ENCODE results near the gene GLIS1. TPM values are rescaled to one million over a fixed set of nuclear protein-coding genes. Genes with fewer than 3 reads are reported as not detected.

Gene GLIS1
- total and polyA plus RNA-seq, 4 donors = 0.50 to 3.8 (median 1.4) TPM

DNA sequence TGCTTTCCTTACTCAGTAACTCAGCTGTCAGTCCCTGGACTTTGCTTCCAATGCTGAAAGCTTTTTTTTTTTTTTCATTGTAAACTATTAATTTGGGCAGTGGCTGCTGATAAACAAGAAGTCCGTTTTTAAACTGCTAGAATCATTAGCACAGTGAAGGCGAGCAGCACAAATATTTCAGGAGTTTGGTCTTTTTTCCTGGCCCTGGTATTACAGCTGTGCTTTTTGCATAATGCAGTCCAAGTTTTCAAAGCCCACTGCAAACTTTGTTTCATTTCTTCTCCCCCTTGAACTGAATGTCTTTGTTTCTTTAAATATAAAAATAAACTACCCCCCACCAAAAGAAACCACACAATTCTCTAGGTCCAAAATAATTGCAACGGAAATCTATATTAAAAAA lies 6.6 kb downstream of the GLIS1 start:
- Histone ChIP-seq H3K9me3 (ENCODE audit: control insufficient read depth, insufficient read depth, low read length) (no peaks in the 10 kb centered on the region), H3K27me3 (ENCODE audit: control insufficient read depth, insufficient read depth, low read length) (peaks cover 30% of the 10 kb centered on the region), H3K4me1 (ENCODE audit: control insufficient read depth, insufficient read depth, low read length) (peaks cover 5% of the 10 kb centered on the region), H3K36me3 (ENCODE audit: control insufficient read depth, insufficient read depth, low read length) (peaks cover 2% of the 10 kb centered on the region), H3K4me3 (ENCODE audit: low read depth, low read length) (no peak overlapping the region), H3K27ac (ENCODE audit: low read depth, low read length) (no peak overlapping the region)
- 17% methylated on average over 2 of the region's 3 CpGs for WGBS (ENCODE audit: insufficient coverage)
- no peak for DNase-seq (ENCODE audit: low read depth in 4 of 6, low spot score in 6 of 6)

DNA sequence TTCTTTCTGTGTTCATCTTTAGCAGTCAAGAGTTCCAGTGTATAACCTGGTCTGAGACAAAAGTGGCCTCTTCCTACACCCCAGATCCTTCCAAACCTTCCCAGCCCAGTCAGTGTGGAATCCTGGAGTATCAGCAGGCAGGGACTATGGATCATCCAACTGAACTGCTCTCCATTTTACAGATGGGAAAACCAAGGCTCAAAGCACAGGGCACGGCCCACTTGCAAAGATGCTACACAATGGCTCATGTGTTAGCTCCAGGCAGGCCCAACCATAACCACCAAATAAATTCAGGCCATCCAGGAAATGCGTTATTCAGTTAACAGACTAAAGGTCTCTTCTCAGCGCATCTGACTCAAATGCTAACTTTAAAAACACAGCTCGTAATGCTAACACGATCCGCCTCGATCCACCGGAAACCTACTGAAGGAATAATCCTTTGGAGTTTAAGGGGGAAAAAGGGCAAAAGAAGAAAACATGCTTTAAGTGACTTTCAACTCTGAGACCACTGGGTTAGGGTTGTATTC lies 7.1 kb downstream of the GLIS1 start:
- Histone ChIP-seq H3K27ac (ENCODE audit: low read depth, low read length) (no peak overlapping the region), H3K27me3 (ENCODE audit: control insufficient read depth, insufficient read depth, low read length) (peaks cover 24% of the 10 kb centered on the region), H3K4me1 (ENCODE audit: control insufficient read depth, insufficient read depth, low read length) (peaks cover 2% of the 10 kb centered on the region), H3K9me3 (ENCODE audit: control insufficient read depth, insufficient read depth, low read length) (no peaks in the 10 kb centered on the region), H3K36me3 (ENCODE audit: control insufficient read depth, insufficient read depth, low read length) (peaks cover 2% of the 10 kb centered on the region), H3K4me3 (ENCODE audit: low read depth, low read length) (no peak overlapping the region)
- WGBS (ENCODE audit: insufficient coverage) = 93% methylated on average over 8 of the region's 8 CpGs
- DNase-seq (ENCODE audit: low read depth in 4 of 6, low spot score in 6 of 6) = no peak

DNA sequence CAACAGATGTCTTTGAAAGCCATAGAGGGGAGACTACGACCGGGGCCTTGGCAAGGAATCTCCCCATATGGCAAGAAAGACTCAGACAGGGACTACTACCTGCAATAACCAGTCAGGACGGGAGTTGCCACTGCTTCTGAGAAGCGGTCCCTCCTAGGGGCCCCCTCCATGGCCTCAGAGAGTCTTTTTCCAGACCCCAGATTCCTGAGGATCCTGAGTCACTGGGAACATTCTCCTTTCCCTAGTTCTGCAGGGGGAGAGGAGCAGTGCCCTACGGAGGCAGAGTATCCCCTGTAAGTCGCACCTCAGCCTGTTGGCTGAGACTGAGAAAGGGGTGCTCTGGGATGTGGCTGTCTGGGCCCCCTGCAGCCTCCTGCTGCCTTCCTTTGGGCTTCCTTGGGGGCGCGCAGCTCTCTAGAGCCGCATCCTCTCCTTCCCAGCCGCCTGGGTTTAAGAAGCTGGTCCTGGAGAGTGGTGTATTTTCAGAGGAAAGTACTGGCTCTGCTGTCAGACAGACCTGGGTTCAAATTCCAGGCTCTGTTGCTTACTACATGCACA lies 7.8 kb downstream of the GLIS1 start:
- H3K27me3 ChIP-seq (ENCODE audit: control insufficient read depth, insufficient read depth, low read length) = peaks cover 18% of the 10 kb centered on the region
- H3K4me1 ChIP-seq (ENCODE audit: control insufficient read depth, insufficient read depth, low read length) = peaks cover 2% of the 10 kb centered on the region
- H3K9me3 ChIP-seq (ENCODE audit: control insufficient read depth, insufficient read depth, low read length) = no peaks in the 10 kb centered on the region
- peaks cover 2% of the 10 kb centered on the region for H3K36me3 ChIP-seq (ENCODE audit: control insufficient read depth, insufficient read depth, low read length)
- DNase-seq (ENCODE audit: low read depth in 4 of 6, low spot score in 6 of 6) = no peak
- no peak overlapping the region for H3K4me3 ChIP-seq (ENCODE audit: low read depth, low read length)
- 91% methylated on average over 7 of the region's 10 CpGs for WGBS (ENCODE audit: insufficient coverage)
- no peak overlapping the region for H3K27ac ChIP-seq (ENCODE audit: low read depth, low read length)

DNA sequence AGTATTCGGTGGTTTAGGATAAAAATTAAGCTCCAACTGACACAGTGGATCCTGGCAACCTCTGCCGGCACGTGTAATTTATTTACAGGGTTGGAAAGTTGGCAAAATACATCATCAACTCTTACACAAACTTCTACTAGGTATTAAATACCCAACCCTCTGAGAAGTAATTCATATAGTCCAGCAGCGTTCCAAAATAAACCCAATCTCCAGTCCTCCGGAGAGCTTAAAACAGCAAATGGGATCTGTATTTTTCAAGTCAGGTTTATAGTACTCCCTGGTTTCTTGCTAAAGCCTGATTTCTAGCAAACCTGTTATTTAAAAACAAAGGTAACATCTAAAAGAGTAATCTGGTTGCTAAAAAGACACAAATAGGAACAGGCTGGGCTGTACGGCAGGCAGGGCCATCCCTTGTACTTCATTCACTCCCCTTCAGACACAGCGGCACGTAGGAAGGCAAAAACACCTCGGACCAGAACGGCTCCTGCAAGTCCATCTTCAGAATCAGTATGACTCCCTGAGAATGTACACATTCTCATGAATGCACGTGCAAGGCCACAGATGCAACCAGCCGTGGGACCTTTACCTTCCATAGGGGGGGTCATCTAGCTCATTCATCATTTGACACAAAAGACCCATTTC lies 8.6 kb downstream of the GLIS1 start:
- peaks cover 2% of the 10 kb centered on the region for H3K4me1 ChIP-seq (ENCODE audit: control insufficient read depth, insufficient read depth, low read length)
- peaks cover 13% of the 10 kb centered on the region for H3K27me3 ChIP-seq (ENCODE audit: control insufficient read depth, insufficient read depth, low read length)
- WGBS (ENCODE audit: insufficient coverage) = 73% methylated on average over 5 of the region's 12 CpGs
- H3K4me3 ChIP-seq (ENCODE audit: low read depth, low read length) = no peak overlapping the region
- DNase-seq (ENCODE audit: low read depth in 4 of 6, low spot score in 6 of 6) = no peak
- H3K36me3 ChIP-seq (ENCODE audit: control insufficient read depth, insufficient read depth, low read length) = peaks cover 2% of the 10 kb centered on the region
- no peak overlapping the region for H3K27ac ChIP-seq (ENCODE audit: low read depth, low read length)
- no peaks in the 10 kb centered on the region for H3K9me3 ChIP-seq (ENCODE audit: control insufficient read depth, insufficient read depth, low read length)

DNA sequence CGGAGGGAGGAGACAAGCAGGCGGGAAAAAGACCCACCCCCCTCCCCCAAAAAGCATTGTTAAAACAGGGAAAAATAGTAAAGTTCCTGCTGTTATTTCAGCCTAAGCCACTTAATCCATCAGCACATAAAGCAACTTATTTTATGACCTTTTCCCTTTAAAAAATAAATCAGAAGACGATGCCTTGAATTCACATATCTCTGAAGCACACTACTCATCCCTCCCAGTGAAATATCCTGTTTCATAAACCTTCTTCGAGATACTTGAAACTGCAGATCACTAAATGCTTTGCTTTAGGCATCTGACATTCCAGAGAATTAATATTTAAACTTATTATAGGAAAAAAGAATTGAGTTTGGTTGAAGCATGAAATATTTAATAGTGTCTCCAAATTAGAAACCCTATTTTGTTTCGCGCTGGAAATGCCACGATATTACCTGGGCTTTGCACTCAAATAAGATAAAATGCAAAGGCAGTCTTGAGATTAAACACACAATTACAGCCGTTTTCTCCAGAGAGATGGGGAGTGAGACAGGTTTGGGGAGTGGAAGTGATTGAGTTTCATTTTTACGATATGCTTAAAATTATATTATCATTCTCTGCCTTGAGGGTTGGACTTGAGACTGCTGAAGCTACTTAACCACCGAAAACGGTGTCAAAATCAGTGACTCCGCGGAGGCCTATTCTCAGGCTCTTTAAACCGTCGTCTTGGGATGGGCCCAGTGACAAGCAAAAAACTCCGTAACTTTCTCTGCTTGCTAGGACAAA lies 9.3 kb downstream of the GLIS1 start:
- H3K27me3 ChIP-seq (ENCODE audit: control insufficient read depth, insufficient read depth, low read length) = peaks cover 8% of the 10 kb centered on the region
- no peaks in the 10 kb centered on the region for H3K9me3 ChIP-seq (ENCODE audit: control insufficient read depth, insufficient read depth, low read length)
- 58% methylated on average over 7 of the region's 16 CpGs for whole genome bisulfite sequencing (ENCODE audit: insufficient coverage)
- H3K4me1 ChIP-seq (ENCODE audit: control insufficient read depth, insufficient read depth, low read length) = peaks cover 2% of the 10 kb centered on the region
- H3K27ac ChIP-seq (ENCODE audit: low read depth, low read length) = no peak overlapping the region
- no peak overlapping the region for H3K4me3 ChIP-seq (ENCODE audit: low read depth, low read length)
- H3K36me3 ChIP-seq (ENCODE audit: control insufficient read depth, insufficient read depth, low read length) = peaks cover 2% of the 10 kb centered on the region
- DNase-seq (ENCODE audit: low read depth in 4 of 6, low spot score in 6 of 6) = peak in 1 of 6 donors; percentile 65

DNA sequence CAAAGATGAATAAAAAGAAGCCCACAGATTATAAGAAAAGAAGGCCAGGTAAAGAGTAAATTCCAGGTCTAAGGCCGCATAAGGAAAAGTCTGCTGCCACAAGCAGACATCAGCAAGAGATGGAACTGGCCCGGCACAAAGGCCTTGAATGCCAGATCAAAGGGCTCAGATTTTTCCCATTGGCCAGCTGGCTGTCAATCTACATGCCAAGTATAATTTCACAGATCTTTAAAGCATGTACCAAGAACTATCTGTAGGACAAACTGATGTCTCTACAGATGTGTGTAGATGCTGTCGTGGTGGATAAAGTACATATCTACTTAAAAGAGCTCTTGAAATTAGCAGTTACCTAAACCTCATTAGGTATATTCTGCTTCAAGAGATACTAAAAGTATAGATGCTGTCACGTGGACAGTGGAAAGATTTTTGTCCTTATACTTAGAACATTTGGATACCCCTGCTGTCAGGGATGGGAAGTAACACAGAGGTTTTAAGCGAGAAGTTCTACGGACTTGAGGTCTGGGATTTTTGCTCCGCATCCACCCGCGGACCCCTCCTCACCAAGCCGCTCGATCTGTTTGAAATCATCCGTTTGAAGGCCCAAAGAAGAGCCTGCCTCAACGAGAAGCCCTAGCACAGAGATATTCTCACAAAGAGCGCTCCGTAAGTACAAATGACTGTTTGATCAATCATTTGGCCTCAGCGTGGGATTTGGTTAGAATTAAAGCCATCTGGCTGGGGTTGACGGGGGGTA lies 10.1 kb downstream of the GLIS1 start:
- Histone ChIP-seq H3K9me3 (ENCODE audit: control insufficient read depth, insufficient read depth, low read length) (no peaks in the 10 kb centered on the region), H3K36me3 (ENCODE audit: control insufficient read depth, insufficient read depth, low read length) (peaks cover 2% of the 10 kb centered on the region), H3K27me3 (ENCODE audit: control insufficient read depth, insufficient read depth, low read length) (peaks cover 8% of the 10 kb centered on the region), H3K4me1 (ENCODE audit: control insufficient read depth, insufficient read depth, low read length) (peaks cover 2% of the 10 kb centered on the region), H3K4me3 (ENCODE audit: low read depth, low read length) (no peak overlapping the region), H3K27ac (ENCODE audit: low read depth, low read length) (no peak overlapping the region)
- 70% methylated on average over 9 of the region's 17 CpGs for WGBS (ENCODE audit: insufficient coverage)
- no peak for DNase-seq (ENCODE audit: low read depth in 4 of 6, low spot score in 6 of 6)

DNA sequence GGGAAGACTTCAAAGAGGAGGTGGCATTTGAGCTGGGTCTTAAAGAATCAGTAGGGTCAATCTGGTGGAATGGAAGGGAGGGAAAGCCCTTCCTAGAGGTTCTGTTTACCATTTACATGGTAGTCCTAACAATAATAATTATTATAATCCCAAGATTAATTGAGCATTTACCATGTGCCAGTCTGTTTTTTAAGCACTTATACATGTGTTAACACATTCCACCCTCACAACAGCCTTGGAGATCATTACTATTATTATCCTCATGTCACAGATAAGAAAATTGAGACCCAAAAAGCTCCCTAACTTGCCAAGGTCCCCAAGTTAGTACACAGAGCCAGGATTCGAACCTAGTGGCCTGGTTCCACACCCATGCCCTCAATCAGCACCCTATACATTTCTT lies 10.8 kb downstream of the GLIS1 start:
- no CpG with 5 or more reads among the region's 1 CpG for WGBS (ENCODE audit: insufficient coverage)
- no peak for DNase-seq (ENCODE audit: low read depth in 4 of 6, low spot score in 6 of 6)
- Histone ChIP-seq H3K27ac (ENCODE audit: low read depth, low read length) (no peak overlapping the region), H3K9me3 (ENCODE audit: control insufficient read depth, insufficient read depth, low read length) (no peaks in the 10 kb centered on the region), H3K36me3 (ENCODE audit: control insufficient read depth, insufficient read depth, low read length) (peaks cover 2% of the 10 kb centered on the region), H3K4me1 (ENCODE audit: control insufficient read depth, insufficient read depth, low read length) (peaks cover 2% of the 10 kb centered on the region), H3K27me3 (ENCODE audit: control insufficient read depth, insufficient read depth, low read length) (peaks cover 8% of the 10 kb centered on the region), H3K4me3 (ENCODE audit: low read depth, low read length) (no peak overlapping the region)

DNA sequence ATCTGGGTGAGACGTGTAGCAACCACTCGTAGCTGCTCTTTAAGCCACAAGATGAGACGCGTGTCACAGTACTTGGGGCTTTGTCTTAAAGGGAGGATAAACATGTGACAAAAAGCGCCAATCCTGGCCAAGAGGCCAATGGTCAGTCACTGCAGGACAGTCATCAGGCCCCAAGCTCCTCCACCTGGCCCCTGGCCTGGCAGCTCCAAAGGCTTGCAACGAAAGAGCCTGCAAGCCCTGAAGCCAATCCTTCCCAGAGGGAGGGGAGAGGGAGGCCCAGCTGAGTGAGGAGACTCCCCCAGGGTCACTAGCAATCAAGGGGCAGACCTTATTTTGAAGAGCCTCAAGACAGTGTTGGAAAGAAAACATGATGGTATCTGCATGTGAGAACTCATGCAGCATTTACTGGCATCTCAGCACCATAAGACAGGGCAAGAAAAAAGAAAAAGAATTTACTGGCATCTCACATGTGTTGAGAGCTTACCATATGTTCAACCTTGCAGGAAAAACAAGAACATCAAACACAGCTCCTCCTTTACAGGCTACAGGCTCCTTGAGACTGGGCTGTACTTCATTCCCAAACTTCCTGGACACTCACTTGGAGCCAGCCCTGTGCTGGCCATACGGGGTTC lies 11.4 kb downstream of the GLIS1 start:
- H3K27me3 ChIP-seq (ENCODE audit: control insufficient read depth, insufficient read depth, low read length) = peaks cover 4% of the 10 kb centered on the region
- H3K4me3 ChIP-seq (ENCODE audit: low read depth, low read length) = no peak overlapping the region
- peak in 1 of 6 donors; percentile 71 for DNase-seq (ENCODE audit: low read depth in 4 of 6, low spot score in 6 of 6)
- H3K4me1 ChIP-seq (ENCODE audit: control insufficient read depth, insufficient read depth, low read length) = peaks cover 2% of the 10 kb centered on the region
- H3K9me3 ChIP-seq (ENCODE audit: control insufficient read depth, insufficient read depth, low read length) = no peaks in the 10 kb centered on the region
- peaks cover 2% of the 10 kb centered on the region for H3K36me3 ChIP-seq (ENCODE audit: control insufficient read depth, insufficient read depth, low read length)
- 93% methylated on average over 6 of the region's 7 CpGs for WGBS (ENCODE audit: insufficient coverage)
- H3K27ac ChIP-seq (ENCODE audit: low read depth, low read length) = no peak overlapping the region

DNA sequence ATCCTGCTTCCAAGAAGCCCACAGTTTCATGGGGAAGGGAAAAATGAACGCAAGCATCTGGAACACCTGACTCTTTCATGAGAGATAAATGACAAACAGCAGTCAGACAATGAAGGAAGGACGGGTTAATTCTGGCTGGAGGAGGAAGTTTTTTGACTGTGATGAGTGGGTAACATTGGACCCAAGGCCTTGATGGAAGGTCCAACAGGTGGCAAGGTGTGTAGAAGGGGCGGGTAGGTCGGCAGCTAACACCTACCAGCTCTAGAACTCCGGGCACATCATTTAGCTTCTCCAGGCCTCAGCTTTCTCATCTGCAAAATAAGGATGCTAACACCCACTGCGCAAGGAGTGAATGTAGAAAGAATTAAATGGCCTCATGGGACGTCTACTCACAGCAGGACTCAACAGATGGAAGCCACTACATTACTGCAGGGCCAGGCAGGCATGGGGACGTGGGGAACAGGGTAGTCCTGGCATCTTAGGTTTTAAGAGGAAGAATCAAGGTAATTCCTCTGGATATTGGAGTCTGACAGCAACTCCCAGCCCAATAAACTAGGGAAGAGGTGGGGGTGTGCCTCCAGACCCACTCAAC lies 12.9 kb downstream of the GLIS1 start:
- no peak overlapping the region for H3K4me3 ChIP-seq (ENCODE audit: low read depth, low read length)
- H3K36me3 ChIP-seq (ENCODE audit: control insufficient read depth, insufficient read depth, low read length) = peaks cover under 1% of the 10 kb centered on the region
- WGBS (ENCODE audit: insufficient coverage) = 80% methylated on average over 1 of the region's 8 CpGs
- H3K9me3 ChIP-seq (ENCODE audit: control insufficient read depth, insufficient read depth, low read length) = no peaks in the 10 kb centered on the region
- DNase-seq (ENCODE audit: low read depth in 4 of 6, low spot score in 6 of 6) = no peak
- no peak overlapping the region for H3K27ac ChIP-seq (ENCODE audit: low read depth, low read length)
- H3K4me1 ChIP-seq (ENCODE audit: control insufficient read depth, insufficient read depth, low read length) = peaks cover 2% of the 10 kb centered on the region
- no peaks in the 10 kb centered on the region for H3K27me3 ChIP-seq (ENCODE audit: control insufficient read depth, insufficient read depth, low read length)
